G401.6 (cell line): ENCODE data around the gene PSEN1.
"Not testable (repeated sequence)": the region's sequence is repeated elsewhere in the genome, so short reads cannot be mapped to it uniquely, and the experiment has no call there.

Source experiments
- FAIRE-seq: peaks from 2 replicates; lab custom pipeline; 2012; peaks lifted over from hg19 to GRCh38; lab: Jason Lieb, UNC

The PSEN1 gene

DNA sequence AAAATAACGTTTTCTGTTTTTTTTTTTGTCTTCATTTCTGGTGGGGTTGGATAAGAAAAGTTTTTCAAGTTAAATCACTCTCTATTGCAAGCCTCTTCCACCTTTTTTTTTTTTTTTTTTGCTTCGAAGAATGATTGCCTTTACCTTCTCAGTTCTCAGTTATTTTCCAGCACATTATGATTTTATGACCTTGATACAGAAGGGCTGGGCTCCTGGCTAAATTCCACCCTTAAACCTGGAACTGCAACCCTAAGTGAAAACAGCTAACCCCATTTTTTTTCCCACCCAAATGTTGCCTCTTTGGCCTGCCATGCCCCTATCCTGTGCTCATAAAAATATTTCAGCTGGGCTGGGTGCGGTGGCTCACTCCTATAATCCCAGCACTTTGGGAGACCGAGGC, 31.4 kb downstream of the PSEN1 start:
- no peak for FAIRE-seq

DNA sequence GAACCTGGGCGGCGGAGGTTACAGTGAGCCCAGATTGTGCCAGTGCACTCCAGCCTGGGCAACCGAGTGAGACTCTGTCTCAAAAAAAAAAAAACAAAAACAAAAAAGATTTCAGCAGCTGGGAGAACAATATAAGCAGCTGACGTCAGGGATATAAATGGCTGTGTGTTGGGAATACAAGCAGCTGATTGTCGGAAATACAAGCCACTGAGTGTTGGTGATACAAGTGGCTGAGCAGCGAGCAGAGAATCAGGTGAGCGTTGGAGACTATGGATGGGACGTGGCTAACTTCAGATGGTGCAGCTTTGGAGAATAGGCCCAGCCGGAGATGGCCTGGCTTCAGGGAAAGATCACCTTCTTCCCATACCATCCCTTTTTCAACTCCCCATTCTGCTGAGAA, 32.0 kb downstream of the PSEN1 start:
- no peak for FAIRE-seq

DNA sequence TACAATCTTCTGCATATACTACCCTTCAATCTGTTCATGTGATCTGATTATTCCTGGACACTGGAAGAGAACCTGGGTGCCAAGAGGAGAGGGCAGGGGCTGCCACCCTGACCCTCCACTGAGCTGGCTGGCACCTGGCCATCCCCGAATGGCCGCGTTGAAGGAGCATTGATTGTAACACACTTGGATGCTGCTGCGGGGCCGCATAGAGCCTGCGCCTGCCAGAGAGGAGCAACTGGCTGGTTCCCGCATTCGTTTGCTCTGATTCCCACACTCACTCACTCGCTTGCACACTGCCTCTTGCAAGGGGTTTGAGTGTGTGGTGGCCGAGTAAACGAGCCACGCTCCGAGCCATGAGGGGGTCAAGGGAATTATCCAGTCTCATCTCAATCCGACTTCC, 32.4 kb downstream of the PSEN1 start:
- FAIRE-seq: no peak

DNA sequence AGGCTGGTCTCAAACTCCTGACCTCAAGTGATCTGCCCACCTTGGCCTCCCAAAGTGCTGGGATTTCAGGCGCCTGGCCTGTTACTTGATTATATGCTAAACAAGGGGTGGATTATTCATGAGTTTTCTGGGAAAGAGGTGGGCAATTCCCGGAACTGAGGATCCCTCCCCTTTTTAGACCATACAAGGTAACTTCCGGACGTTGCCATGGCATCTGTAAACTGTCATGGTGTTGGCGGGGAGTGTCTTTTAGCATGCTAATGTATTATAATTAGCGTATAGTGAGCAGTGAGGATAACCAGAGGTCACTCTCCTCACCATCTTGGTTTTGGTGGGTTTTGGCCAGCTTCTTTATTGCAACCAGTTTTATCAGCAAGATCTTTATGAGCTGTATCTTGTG, 33.5 kb downstream of the PSEN1 start:
- not testable (repeated sequence) for FAIRE-seq

DNA sequence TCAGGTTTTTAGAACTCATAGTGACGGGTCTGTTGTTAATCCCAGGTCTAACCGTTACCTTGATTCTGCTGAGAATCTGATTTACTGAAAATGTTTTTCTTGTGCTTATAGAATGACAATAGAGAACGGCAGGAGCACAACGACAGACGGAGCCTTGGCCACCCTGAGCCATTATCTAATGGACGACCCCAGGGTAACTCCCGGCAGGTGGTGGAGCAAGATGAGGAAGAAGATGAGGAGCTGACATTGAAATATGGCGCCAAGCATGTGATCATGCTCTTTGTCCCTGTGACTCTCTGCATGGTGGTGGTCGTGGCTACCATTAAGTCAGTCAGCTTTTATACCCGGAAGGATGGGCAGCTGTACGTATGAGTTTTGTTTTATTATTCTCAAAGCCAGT, 34.4 kb downstream of the PSEN1 start:
- no peak for FAIRE-seq

DNA sequence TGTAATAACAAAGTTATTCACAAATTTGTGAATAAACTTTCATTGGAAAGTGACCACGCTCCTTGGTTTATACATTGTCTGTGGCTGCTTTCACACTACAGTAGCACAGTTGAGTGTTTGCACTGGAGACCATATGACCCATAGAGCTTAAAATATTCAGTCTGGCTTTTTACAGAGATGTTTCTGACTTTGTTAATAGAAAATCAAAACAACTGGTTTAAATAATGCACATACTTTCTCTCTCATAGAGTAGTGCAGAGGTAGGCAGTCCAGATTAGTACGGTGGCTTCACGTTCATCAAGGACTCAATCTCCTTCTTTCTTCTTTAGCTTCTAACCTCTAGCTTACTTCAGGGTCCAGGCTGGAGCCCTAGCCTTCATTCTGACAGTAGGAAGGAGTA, 36.2 kb downstream of the PSEN1 start:
- no peak for FAIRE-seq

DNA sequence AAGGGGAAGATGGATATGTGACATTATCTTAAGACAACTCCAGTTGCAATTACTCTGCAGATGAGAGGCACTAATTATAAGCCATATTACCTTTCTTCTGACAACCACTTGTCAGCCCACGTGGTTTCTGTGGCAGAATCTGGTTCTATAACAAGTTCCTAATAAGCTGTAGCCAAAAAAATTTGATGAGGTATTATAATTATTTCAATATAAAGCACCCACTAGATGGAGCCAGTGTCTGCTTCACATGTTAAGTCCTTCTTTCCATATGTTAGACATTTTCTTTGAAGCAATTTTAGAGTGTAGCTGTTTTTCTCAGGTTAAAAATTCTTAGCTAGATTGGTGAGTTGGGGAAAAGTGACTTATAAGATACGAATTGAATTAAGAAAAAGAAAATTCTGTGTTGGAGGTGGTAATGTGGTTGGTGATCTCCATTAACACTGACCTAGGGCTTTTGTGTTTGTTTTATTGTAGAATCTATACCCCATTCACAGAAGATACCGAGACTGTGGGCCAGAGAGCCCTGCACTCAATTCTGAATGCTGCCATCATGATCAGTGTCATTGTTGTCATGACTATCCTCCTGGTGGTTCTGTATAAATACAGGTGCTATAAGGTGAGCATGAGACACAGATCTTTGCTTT, 36.9 kb downstream of the PSEN1 start:
- peak; percentile 64 for FAIRE-seq

DNA sequence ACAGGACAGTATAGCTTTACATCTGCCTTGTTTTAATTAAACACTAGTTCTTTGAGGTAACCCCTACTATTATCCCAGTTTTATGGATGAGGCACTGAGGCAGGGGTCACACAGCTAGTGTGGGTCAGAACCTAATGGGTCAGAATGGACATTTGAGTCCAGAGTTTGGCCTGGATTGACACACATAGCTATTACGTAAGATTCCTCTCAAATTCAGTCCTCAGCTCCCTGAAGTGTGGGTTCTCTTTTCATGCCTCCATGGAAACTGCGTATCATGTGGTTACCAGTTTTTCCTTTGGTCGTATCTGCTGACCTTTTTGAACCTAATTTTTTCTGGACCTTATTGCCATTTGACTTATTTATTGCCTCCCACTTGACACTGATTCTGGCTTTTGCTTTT, 40.4 kb downstream of the PSEN1 start:
- FAIRE-seq: no peak

DNA sequence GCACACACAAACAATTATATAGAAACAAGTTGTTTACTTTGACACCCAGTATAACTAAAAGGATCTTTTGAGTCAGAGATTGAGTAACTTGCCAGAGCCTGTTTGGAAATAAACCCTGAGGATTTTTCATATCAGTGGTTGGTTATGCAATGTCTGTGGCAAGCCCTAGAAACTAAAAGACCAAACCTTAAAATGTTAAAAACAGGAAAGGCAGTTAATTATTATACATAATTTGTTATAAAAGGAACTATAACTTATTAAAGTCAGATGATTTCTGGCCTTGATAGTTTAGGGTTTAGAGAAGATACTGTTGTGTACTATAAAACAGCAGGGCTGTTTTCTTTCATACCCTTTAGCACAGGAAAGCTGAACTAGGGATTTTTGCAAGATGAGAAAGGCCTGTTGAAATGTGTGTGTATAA, 44.1 kb downstream of the PSEN1 start:
- FAIRE-seq: no peak

DNA sequence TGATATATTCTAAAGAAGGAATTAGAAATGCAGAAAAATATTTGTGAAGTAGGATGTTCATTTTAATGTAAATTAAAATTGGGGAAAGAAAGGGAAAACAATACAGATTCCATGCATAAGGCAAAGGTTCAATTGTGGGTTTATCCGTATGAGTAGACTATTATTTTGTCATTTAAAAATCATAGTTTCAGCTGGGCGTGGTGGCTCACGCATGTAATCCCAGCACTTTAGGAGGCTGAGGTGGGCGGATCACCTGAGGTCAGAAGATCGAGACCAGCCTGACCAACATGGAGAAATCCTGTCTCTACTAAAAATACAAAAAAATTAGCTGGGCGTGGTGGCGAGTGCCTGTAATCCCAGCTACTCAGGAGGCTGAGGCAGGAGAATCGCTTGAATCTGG, 44.7 kb downstream of the PSEN1 start:
- FAIRE-seq: not testable (repeated sequence)

DNA sequence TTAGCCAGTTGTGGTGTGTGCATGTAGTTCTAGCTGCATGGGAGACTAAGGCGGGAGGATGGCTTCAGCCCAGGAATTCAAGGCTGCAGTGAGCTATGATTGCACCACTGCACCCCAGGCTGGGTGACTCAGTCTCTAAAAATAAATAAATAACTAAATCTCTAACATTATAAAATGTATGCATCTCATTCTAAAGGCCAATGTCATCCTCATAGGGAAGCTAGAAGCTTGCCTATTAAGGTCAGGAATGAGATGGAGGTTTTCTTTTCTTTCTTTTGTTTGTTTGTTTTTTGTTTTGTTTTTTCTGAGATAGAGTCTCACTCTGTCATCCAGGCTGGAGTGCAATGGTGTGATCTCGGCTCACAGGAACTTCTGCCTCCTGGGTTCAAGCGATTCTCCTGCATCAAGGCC, 52.2 kb downstream of the PSEN1 start:
- FAIRE-seq: no peak

DNA sequence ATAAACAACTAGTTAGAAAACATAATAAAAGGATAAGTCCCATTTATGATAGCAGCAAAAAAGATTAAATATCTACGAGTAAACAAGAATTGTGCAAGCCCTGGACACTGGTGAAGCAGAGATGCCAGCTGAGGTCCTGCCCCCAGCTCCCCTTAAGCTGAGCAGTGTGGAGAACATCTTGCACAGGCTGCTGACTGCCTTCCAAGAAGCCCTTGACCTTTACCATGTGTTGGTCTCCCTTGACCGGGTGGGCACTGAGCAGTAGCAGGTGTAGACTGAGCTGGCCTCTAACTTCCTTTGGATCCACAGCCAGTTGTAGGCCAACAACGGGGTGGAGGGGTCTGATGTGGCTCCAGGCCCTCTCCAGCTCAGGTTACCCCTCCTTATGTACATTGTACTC, 53.3 kb downstream of the PSEN1 start:
- FAIRE-seq: no peak

DNA sequence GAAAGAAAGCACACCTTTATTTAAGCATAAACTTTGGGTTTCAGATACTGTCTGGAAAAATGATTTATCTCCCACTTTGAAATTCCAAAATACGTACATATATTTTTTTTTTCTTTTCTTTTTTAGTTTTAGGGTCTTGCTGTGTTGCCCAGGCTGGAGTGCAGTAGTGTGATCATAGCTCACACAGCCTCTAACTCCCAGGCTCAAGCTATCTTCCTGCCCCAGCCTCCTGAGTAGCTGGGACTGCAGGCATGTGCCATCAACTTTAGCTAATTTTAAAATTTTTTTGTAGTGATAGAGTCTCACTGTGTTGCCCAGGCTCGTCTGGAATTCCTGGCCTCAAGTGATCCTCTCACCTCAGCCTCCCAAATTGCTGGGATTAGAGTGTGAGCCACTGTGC, 55.1 kb downstream of the PSEN1 start:
- FAIRE-seq: no peak

DNA sequence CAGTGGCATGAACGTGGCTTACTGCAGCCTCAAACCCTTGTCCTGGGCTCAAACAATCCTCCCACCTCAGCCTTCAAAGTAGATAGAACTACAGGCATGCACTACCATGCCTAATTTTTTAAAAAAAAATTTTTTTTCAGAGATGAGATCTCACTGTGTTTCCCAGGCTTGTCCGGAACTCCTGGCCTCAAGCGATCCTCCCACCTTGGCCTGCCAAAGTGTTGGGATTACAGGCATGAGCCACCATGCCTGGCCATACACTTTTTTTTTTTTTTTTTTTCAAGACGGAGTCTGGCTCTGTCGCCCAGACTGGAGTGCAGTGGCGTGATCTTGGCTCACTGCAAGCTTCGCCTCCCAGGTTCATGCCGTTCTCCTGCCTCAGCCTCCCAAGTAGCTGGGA, 58.0 kb downstream of the PSEN1 start:
- not testable (repeated sequence) for FAIRE-seq

DNA sequence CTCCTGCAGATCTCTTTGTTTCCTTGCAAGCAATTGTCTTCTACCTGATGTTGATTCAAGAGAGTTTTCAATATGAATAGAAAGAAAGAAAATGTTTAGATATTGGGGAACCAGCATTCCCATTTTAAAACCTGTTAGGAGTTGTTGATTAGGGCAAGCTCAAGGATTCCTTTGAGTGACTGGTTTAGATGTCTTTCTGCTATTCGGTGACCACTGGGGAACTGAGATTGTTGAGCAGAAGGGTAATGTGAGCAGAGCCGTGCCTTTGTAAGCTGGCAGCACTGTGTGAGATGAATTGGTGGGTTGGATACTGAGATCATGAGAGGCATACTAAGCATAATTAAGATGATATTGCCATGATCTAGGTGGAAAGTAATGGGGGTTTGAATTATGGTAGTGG, 61.9 kb downstream of the PSEN1 start:
- FAIRE-seq: no peak

DNA sequence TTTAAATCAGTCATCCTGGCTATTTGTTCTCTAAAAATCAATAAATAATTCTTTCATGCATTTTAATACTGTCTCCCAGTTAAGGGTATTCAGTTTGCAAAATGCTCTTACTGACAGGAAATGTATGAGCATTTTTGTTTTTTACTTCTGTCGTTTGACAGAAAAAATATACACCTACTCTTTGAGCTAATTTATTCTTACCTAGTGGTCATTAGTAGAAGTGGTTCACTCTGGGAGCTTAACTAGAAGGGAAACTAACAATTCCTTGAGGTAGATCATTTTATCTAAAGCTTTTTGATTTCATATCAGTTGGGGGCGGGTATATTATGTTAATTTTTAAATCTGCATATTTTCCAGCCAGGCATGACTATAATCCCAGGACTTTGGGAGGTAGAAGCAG, 67.2 kb downstream of the PSEN1 start:
- no peak for FAIRE-seq

DNA sequence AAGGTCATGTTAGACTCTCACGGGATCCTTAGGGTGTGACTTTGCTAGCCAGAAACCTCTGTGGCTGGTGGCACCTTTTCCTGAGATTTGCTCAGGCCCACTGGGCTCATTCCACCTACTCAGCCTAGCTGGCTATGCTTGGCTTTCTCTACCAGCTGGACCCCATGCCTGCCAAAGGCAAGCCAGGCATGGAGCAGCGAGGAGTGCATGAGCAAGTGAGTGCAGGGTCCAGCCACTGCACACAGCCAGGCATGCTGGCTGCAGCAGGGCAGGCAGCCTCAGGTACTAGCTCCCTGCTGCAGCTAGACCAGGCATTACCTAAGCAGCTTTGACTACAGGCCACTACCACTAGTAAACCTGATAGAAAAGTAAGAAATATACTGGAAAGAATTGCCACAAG, 71.3 kb downstream of the PSEN1 start:
- no peak for FAIRE-seq

DNA sequence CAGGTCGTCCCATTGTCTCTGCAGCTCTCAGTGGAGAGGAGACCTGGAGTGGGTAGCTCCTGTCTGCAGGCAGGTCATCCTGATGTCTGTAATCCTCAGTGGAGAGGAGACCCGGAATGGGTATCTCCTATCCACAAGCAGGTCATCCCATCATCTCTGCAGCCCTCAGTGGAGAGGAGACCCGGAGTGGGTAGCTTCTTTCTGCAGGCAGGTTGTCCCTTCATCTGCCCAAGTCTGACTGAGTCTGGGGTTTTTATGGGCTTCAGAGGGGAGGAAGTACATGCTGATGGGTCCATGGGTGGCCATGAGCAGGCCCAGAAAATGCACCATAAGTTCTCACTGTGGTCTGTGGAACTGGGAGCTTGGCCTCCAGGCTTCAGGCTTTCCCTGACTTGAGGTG, 72.1 kb downstream of the PSEN1 start:
- no peak for FAIRE-seq

DNA sequence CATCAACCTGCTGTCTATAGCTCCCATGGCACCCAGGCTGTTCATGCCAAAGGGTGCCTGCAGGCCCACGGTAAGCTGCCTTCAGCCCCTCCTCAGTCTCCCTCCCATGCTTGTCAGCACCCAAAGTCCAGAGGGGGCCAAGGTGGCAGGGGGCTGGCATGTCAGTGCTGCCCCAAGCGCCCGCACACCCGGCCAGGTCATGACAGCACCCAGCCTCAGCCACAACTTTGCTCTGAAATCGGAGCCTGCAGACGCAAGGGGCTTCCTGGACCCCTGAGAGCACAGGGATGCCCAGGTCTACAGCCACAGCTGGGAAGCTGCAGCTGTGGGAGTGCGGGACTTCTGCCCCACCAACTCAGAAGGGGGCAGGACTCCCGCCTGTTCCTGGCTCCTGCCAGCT, 72.5 kb downstream of the PSEN1 start:
- no peak for FAIRE-seq

DNA sequence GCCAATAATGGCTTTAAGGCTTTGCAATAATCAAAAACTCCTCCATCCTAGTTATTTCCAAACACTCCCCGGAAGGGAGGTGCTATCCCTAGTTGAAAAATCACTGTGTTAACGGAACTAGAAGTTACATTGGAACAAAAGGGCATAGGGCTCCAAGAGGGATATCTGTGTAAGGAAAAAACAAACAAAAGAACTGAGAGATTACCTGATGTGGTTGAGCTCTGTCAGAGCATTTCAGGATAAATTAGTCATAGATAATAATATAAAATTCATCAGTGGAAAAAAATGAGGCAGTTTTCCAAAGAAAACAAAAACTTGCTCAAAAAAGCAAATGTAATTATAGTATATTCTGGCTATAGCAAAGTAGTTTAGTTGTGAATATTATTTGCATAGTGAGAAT, 73.6 kb downstream of the PSEN1 start:
- FAIRE-seq: no peak

DNA sequence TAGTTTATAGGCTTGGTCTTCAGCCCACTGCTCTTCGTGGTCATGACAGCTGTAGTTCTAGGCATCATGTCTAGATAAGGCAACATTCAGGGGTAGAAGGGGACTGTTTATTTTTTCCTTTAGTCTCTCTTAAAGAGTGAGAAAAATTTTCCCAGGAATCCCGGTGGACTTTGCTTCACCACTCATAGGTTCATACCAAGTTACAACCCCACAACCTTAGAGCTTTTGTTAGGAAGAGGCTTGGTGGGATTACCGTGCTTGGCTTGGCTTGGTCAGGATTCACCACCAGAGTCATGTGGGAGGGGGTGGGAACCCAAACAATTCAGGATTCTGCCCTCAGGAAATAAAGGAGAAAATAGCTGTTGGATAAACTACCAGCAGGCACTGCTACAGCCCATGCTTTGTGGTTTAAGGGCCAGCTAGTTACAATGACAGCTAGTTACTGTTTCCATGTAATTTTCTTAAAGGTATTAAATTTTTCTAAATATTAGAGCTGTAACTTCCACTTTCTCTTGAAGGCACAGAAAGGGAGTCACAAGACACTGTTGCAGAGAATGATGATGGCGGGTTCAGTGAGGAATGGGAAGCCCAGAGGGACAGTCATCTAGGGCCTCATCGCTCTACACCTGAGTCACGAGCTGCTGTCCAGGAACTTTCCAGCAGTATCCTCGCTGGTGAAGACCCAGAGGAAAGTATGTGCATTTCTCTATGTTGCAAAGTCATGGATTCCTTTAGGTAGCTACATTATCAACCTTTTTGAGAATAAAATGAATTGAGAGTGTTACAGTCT, 75.1 kb downstream of the PSEN1 start:
- FAIRE-seq: no peak

DNA sequence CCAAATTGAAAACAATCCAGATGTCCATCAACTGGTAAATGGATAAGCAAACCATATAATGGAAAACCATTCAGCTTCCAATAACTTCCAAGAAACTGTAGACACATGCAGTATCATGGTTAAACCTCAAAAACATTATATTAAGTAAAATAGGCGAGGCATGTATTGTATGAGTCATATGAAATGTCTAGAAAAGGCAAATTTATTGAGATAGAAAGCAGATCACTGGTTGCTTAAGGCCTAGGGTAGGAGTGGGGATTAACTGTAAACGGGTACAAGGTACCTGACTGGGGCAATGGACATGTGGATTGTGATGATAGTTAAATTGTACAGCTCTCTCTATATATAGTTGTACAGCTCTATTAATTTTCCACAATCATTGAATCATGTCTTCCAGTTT, 79.7 kb downstream of the PSEN1 start:
- no peak for FAIRE-seq

DNA sequence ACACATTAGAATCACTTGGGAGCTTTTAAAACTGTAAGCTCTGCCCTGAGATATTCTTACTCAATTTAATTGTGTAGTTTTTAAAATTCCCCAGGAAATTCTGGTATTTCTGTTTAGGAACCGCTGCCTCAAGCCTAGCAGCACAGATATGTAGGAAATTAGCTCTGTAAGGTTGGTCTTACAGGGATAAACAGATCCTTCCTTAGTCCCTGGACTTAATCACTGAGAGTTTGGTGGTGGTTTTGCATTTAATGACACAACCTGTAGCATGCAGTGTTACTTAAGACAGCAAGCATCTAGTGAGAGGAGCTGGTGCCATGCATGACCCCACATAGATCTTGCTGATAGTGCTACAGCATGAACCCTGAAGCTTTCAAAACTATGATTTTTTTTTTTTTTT, 81.1 kb downstream of the PSEN1 start:
- FAIRE-seq: no peak

DNA sequence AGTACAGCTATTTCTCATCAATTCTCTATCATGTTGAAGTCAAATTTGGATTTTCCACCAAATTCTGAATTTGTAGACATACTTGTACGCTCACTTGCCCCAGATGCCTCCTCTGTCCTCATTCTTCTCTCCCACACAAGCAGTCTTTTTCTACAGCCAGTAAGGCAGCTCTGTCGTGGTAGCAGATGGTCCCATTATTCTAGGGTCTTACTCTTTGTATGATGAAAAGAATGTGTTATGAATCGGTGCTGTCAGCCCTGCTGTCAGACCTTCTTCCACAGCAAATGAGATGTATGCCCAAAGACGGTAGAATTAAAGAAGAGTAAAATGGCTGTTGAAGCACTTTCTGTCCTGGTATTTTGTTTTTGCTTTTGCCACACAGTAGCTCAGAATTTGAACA, 83.8 kb downstream of the PSEN1 start:
- FAIRE-seq: no peak
